NOMO-1 treated with dmso at 0.1 percent for 144 hours (cell line): Measurements from ENCODE around the gene KHDRBS2.

Experiments used
- DNase-seq: peaks from one replicate; lab custom pipeline; 2025; ENCODE audit not compliant: unreplicated experiment; lab: John Stamatoyannopoulos, UW

The KHDRBS2 gene

GRCh38 chr6:62039605-62040004 is 246.4 kb downstream of the KHDRBS2 start:
- no peak for DNase-seq

GRCh38 chr6:62037445-62037844 is 248.6 kb downstream of the KHDRBS2 start:
- DNase-seq = no peak

GRCh38 chr6:62035952-62036351 is 250.1 kb downstream of the KHDRBS2 start:
- no peak for DNase-seq

GRCh38 chr6:62013719-62014118 is 272.3 kb downstream of the KHDRBS2 start:
- no peak for DNase-seq

- no peak for DNase-seq
Observed at GRCh38 chr6:62009445-62009844, 276.6 kb downstream of the KHDRBS2 start.

- no peak for DNase-seq
Observed at GRCh38 chr6:61989616-61990015, 296.4 kb downstream of the KHDRBS2 start.

GRCh38 chr6:61980622-61981021 is 305.4 kb downstream of the KHDRBS2 start:
- DNase-seq = no peak

- DNase-seq = no peak
Observed at GRCh38 chr6:61977947-61978346, 308.1 kb downstream of the KHDRBS2 start.

- no peak for DNase-seq
Observed at GRCh38 chr6:61977099-61977498, 308.9 kb downstream of the KHDRBS2 start.

GRCh38 chr6:61959196-61959595 is 326.8 kb downstream of the KHDRBS2 start:
- no peak for DNase-seq

- no peak for DNase-seq
Observed at GRCh38 chr6:61953851-61954250, 332.2 kb downstream of the KHDRBS2 start.

GRCh38 chr6:61951586-61951985 is 334.4 kb downstream of the KHDRBS2 start:
- no peak for DNase-seq

GRCh38 chr6:61950811-61951210 is 335.2 kb downstream of the KHDRBS2 start:
- DNase-seq = no peak

- DNase-seq = no peak
Observed at GRCh38 chr6:61949971-61950370, 336.1 kb downstream of the KHDRBS2 start.

GRCh38 chr6:61949161-61949560 is 336.9 kb downstream of the KHDRBS2 start:
- DNase-seq = no peak

GRCh38 chr6:61947311-61947947 is 338.6 kb downstream of the KHDRBS2 start:
- no peak for DNase-seq

GRCh38 chr6:61940919-61941318 is 345.1 kb downstream of the KHDRBS2 start:
- DNase-seq = no peak

- DNase-seq = no peak
Observed at GRCh38 chr6:61935242-61935846, 350.7 kb downstream of the KHDRBS2 start.

GRCh38 chr6:61909486-61909885 is 376.5 kb downstream of the KHDRBS2 start:
- no peak for DNase-seq

- DNase-seq = no peak
Observed at GRCh38 chr6:61901748-61902147, 384.3 kb downstream of the KHDRBS2 start.

- no peak for DNase-seq
Observed at GRCh38 chr6:61894536-61894935, 391.5 kb downstream of the KHDRBS2 start.

- no peak for DNase-seq
Observed at GRCh38 chr6:61887423-61887822, 398.6 kb downstream of the KHDRBS2 start.
